Pulmonary artery endothelial cell (primary cell): ENCODE results near the gene SLC44A2. TPM values are rescaled to one million over a fixed set of nuclear protein-coding genes. Genes with fewer than 3 reads are reported as not detected.

Experiments
- DNase-seq: peaks from one replicate; pipeline ENCODE4 v3.0.0-alpha.2; 2011; ENCODE audit warnings: low read depth, low spot score
- total RNA-seq: library from RNA; depleted of rRNA; stranded (reverse); fragments of >200 nt; gene quantifications from 2 replicates; pipeline ENCODE4 v1.2.3, GENCODE V29; 2014

Gene SLC44A2
- total RNA-seq, 1 donor from 2014 or later, result 27.3 TPM

- no peak for DNase-seq
Observed at GRCh38 chr19:10615429-10616023, 9.8 kb upstream of the SLC44A2 start.

GRCh38 chr19:10617409-10618121, 7.8 kb upstream of the SLC44A2 start:
- no peak for DNase-seq

GRCh38 chr19:10618846-10619245, 6.5 kb upstream of the SLC44A2 start:
- DNase-seq, result no peak

- no peak for DNase-seq
Observed at GRCh38 chr19:10620786-10621185, 4.6 kb upstream of the SLC44A2 start.

- DNase-seq, result no peak
Observed at GRCh38 chr19:10621966-10622365, 3.4 kb upstream of the SLC44A2 start.

GRCh38 chr19:10624585-10624984, 768 bp upstream of the SLC44A2 start:
- no peak for DNase-seq

GRCh38 chr19:10625762-10626138, 397 bp downstream of the SLC44A2 start:
- no peak for DNase-seq

- DNase-seq, result no peak
Observed at GRCh38 chr19:10631874-10632273, 6.5 kb downstream of the SLC44A2 start.

GRCh38 chr19:10634430-10634829, 9.1 kb downstream of the SLC44A2 start:
- DNase-seq, result no peak

GRCh38 chr19:10634963-10635362, 9.6 kb downstream of the SLC44A2 start:
- no peak for DNase-seq

- no peak for DNase-seq
Observed at GRCh38 chr19:10636304-10636972, 11.1 kb downstream of the SLC44A2 start.

- DNase-seq, result no peak
Observed at GRCh38 chr19:10637894-10638293, 12.5 kb downstream of the SLC44A2 start.

GRCh38 chr19:10639836-10640235, 14.5 kb downstream of the SLC44A2 start:
- no peak for DNase-seq

GRCh38 chr19:10640361-10640760, 15.0 kb downstream of the SLC44A2 start:
- DNase-seq, result no peak

- no peak for DNase-seq
Observed at GRCh38 chr19:10641248-10641647, 15.9 kb downstream of the SLC44A2 start.

- no peak for DNase-seq
Observed at GRCh38 chr19:10642473-10643171, 17.3 kb downstream of the SLC44A2 start.

GRCh38 chr19:10643172-10643967, 18.0 kb downstream of the SLC44A2 start:
- no peak for DNase-seq

- DNase-seq, result no peak
Observed at GRCh38 chr19:10643968-10644259, 18.6 kb downstream of the SLC44A2 start.

GRCh38 chr19:10644260-10645007, 19.1 kb downstream of the SLC44A2 start:
- peak; percentile 45 for DNase-seq

- no peak for DNase-seq
Observed at GRCh38 chr19:10646456-10647159, 21.3 kb downstream of the SLC44A2 start.
